Calu3 (cell line): ENCODE measurements around the gene SLC23A3. TPM values are rescaled to one million over a fixed set of nuclear protein-coding genes. Genes with fewer than 3 reads are reported as not detected.
A peak's percentile ranks its signal among the peaks of the same experiment; 100 is the strongest.

Experiments
- BruUV-seq: library from RNA; stranded (reverse); fragments of 400-500 nt; replicated peaks from 2 replicates; lab custom pipeline; 2021; lab: Mats Ljungman, UMichigan
- CTCF ChIA-PET: fragments of 300-600 bp; sonication (Branson Sonifier 250); formaldehyde crosslinking; loops from one replicate; lab custom pipeline; 2022; ENCODE audit warnings: antibody characterized with exemption; lab: Charles Lee
- DNase-seq: peaks from one replicate; pipeline ENCODE4 v3.0.0; 2022
- H3K27ac Mint-ChIP-seq: one replicate; pipeline ENCODE4 v1.8.0; 2022; ENCODE audit warnings: mixed read lengths; ENCODE audit not compliant: unreplicated experiment
- H3K27me3 Mint-ChIP-seq: one replicate; pipeline ENCODE4 v1.8.0; 2022; ENCODE audit warnings: mixed read lengths; ENCODE audit not compliant: unreplicated experiment
- H3K36me3 Mint-ChIP-seq: one replicate; pipeline ENCODE4 v1.8.0; 2022; ENCODE audit warnings: mild to moderate bottlenecking, moderate library complexity, mixed read lengths; ENCODE audit not compliant: insufficient read depth, unreplicated experiment
- H3K4me1 Mint-ChIP-seq: one replicate; pipeline ENCODE4 v1.8.0; 2022; ENCODE audit warnings: mild to moderate bottlenecking, low read depth, mixed read lengths; ENCODE audit not compliant: unreplicated experiment
- H3K4me3 Mint-ChIP-seq: one replicate; pipeline ENCODE4 v1.8.0; 2022; ENCODE audit warnings: mild to moderate bottlenecking, low read depth, moderate library complexity, mixed read lengths; ENCODE audit not compliant: unreplicated experiment
- H3K9me3 Mint-ChIP-seq: one replicate; pipeline ENCODE4 v1.8.0; 2022; ENCODE audit warnings: low read depth, mixed read lengths; ENCODE audit not compliant: unreplicated experiment
- CTCF ChIP-seq: fragments of 200-600 bp; IDR thresholded peaks from one replicate; pipeline ENCODE4 v1.8.0; 2022; ENCODE audit warnings: antibody characterized with exemption; ENCODE audit not compliant: unreplicated experiment
- intact Hi-C: fragments of 100-400 bp; cut with micrococcal nuclease; formaldehyde crosslinking; loops from one replicate; pipeline ENCODE4 v1.10.0; 2022; ENCODE audit not compliant: unreplicated experiment
- total RNA-seq: library from RNA; stranded (reverse); gene quantifications from 2 replicates; pipeline ENCODE4 v1.2.3, GENCODE V29; 2022

The SLC23A3 gene
- total RNA-seq, 1 experiment from 2014 or later = 4.4 TPM

- BruUV-seq = no TSS peak
- CTCF ChIA-PET = interaction anchor here (0.7 to 6.9 kb wide), 9 partner anchors 15 to 824 kb away, joined by 3 to 71 read pairs (median 5); no protein-coding TSS in a partner anchor
- H3K4me3 Mint-ChIP-seq = no peak overlapping the region
- no peaks in the 10 kb centered on the region for H3K9me3 Mint-ChIP-seq
- DNase-seq = peak; percentile 16
- no peak overlapping the region for H3K27ac Mint-ChIP-seq
- H3K36me3 Mint-ChIP-seq = peaks cover 11% of the 10 kb centered on the region
- no peak for TF ChIP-seq CTCF
- intact Hi-C loops = loop anchor here (5.0 kb wide), 3 partner anchors 35 to 110 kb away; no protein-coding TSS in a partner anchor
- peaks cover 57% of the 10 kb centered on the region for H3K4me1 Mint-ChIP-seq
- no peaks in the 10 kb centered on the region for H3K27me3 Mint-ChIP-seq
Observed at GRCh38 chr2:219122202-219122980, 47.4 kb downstream of the SLC23A3 start.

GRCh38 chr2:219120082-219120481, 49.7 kb downstream of the SLC23A3 start:
- H3K4me3 Mint-ChIP-seq = no peak overlapping the region
- BruUV-seq = no TSS peak
- no peak for TF ChIP-seq CTCF
- H3K27me3 Mint-ChIP-seq = no peaks in the 10 kb centered on the region
- no peaks in the 10 kb centered on the region for H3K9me3 Mint-ChIP-seq
- peaks cover 5% of the 10 kb centered on the region for H3K36me3 Mint-ChIP-seq
- CTCF ChIA-PET = interaction anchor here (0.6 to 6.9 kb wide), 18 partner anchors 8 to 175 kb away, joined by 3 to 71 read pairs (median 4); partner anchors contain the start of gene IHH
- intact Hi-C loops = loop anchor here (5.0 kb wide), 3 partner anchors 37 to 108 kb away; no protein-coding TSS in a partner anchor
- no peak overlapping the region for H3K27ac Mint-ChIP-seq
- DNase-seq = no peak
- H3K4me1 Mint-ChIP-seq = peaks cover 43% of the 10 kb centered on the region

- CTCF ChIA-PET = interaction anchor here (0.6 to 6.9 kb wide), 19 partner anchors 8 to 175 kb away, joined by 3 to 71 read pairs (median 4); partner anchors contain the start of gene IHH
- TF ChIP-seq CTCF = peak; percentile 46
- peak; percentile 75 for DNase-seq
- Mint-ChIP-seq H3K9me3 (no peaks in the 10 kb centered on the region), H3K36me3 (no peaks in the 10 kb centered on the region), H3K4me3 (no peak overlapping the region), H3K27ac (no peak overlapping the region), H3K27me3 (no peaks in the 10 kb centered on the region), H3K4me1 (peaks cover 38% of the 10 kb centered on the region)
- no TSS peak for BruUV-seq
- intact Hi-C loops = loop anchor here (1.0 to 5.0 kb wide), 5 partner anchors 38 to 107 kb away; no protein-coding TSS in a partner anchor
Observed at GRCh38 chr2:219119422-219120043, 50.3 kb downstream of the SLC23A3 start.

GRCh38 chr2:219118504-219118903, 51.3 kb downstream of the SLC23A3 start:
- no TSS peak for BruUV-seq
- no peaks in the 10 kb centered on the region for H3K36me3 Mint-ChIP-seq
- peaks cover 28% of the 10 kb centered on the region for H3K4me1 Mint-ChIP-seq
- intact Hi-C loops = no loop called here
- TF ChIP-seq CTCF = no peak
- CTCF ChIA-PET = interaction anchor here (0.6 to 6.9 kb wide), 7 partner anchors 14 to 221 kb away, joined by 3 to 71 read pairs (median 10); no protein-coding TSS in a partner anchor
- H3K4me3 Mint-ChIP-seq = no peak overlapping the region
- H3K27ac Mint-ChIP-seq = no peak overlapping the region
- H3K9me3 Mint-ChIP-seq = no peaks in the 10 kb centered on the region
- DNase-seq = no peak
- no peaks in the 10 kb centered on the region for H3K27me3 Mint-ChIP-seq
